Activated T-helper 1 cell treated with Interleukin-2 at 50 U/mL for 16 hours (primary cell): Measurements from ENCODE around the gene ZNF236.
"Not testable (repeated sequence)": the region's sequence is repeated elsewhere in the genome, so short reads cannot be mapped to it uniquely, and the experiment has no call there.

Experiments
- DNase-seq: peaks from one replicate; pipeline ENCODE4 v3.0.0-alpha.2; 2020; ENCODE audit warnings: low read depth

ZNF236 gene

DNA sequence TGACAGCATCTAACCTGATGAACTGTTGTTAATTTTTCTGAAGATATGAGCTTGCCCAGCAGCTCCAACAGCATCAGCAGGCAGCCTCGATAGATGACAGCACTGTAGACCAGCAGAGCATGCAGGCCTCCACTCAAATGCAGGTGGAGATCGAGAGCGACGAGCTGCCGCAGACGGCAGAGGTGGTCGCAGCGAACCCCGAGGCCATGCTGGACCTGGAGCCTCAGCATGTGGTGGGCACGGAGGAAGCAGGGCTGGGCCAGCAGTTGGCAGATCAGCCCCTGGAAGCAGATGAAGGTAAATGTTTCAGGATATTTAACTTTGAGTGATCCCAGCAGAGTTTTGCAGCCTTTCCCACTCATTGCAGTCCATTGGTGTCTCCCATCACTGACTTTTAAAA is 85.9 kb downstream of the ZNF236 start:
- no peak for DNase-seq

- no peak for DNase-seq
Observed at GRCh38 chr18:76909439-76909838, 87.1 kb downstream of the ZNF236 start.

DNA sequence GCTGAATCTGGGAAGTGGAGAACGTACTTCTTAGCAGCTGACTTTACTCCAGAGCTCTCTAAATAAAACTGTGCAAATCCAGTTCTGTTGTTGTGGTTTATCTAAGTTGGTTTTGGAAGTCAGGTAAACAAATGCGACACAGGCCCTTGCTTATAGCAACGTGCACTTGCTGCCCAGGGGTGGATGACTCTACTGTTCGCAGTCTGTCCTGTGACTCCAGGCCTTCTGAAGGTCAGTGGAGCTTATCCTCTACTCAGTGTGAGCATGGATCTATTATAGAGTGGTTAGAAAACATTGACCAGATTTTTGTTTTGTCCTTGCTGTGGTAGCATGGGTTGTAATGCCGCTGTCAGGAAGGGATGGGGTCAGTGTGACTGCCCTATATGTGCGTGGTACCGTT is 89.1 kb downstream of the ZNF236 start:
- no peak for DNase-seq

- no peak for DNase-seq
Observed at GRCh38 chr18:76913583-76913982, 91.2 kb downstream of the ZNF236 start.

DNA sequence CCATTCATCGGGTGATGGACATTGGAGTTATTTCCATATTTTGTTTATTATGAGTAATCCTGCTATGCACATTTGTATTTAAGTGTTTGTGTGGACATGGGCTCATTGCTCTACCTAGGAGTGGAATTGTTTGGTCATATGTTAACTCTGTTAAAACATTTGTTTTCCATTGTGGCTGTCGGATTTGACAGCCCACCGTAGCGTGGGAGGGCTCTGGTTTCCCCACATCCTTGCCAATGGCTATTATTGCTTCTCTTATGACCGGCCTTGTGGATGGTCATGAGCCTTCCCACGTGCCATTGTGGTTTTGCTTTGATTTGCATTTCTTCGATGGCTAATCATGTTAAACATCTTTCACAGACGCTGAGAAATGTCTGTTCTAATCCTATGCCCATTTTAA is 92.0 kb downstream of the ZNF236 start:
- no peak for DNase-seq

- DNase-seq: no peak
Observed at GRCh38 chr18:76914796-76915195, 92.4 kb downstream of the ZNF236 start.

GRCh38 chr18:76915456-76915855 is 93.1 kb downstream of the ZNF236 start:
- no peak for DNase-seq

GRCh38 chr18:76920974-76921373 is 98.6 kb downstream of the ZNF236 start:
- no peak for DNase-seq

- DNase-seq: peak; percentile 10
Observed at GRCh38 chr18:76922107-76922506, 99.8 kb downstream of the ZNF236 start.

DNA sequence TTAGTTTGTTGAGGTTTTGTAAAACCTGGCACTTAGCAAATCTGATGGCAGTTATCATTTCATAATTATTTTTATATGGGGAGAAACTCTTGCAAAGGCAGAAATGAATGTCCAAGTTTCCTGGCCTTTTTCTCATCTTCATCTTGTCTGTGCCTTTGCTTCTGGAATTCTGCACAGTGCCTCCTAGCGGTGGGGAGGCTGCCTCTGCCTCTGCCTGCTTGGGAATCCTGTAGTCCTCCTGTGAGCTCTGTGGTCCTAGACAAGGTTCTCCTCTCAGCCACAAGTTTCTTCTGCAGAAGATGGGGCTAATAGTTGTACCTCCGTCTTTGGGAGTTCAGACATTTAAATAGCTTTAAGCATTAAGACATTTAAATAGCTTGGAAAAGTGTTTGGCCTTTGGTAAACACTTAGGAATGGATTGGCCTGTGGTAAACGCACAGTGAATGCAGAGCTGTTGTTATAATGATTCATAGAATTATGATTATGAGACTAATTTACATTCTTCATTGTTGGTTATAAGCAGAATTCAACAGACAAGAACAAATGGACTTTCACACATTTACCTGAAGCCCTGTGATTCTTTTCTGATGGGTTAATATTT is 101.2 kb downstream of the ZNF236 start:
- DNase-seq: no peak

GRCh38 chr18:76925501-76925900 is 103.1 kb downstream of the ZNF236 start:
- no peak for DNase-seq

DNA sequence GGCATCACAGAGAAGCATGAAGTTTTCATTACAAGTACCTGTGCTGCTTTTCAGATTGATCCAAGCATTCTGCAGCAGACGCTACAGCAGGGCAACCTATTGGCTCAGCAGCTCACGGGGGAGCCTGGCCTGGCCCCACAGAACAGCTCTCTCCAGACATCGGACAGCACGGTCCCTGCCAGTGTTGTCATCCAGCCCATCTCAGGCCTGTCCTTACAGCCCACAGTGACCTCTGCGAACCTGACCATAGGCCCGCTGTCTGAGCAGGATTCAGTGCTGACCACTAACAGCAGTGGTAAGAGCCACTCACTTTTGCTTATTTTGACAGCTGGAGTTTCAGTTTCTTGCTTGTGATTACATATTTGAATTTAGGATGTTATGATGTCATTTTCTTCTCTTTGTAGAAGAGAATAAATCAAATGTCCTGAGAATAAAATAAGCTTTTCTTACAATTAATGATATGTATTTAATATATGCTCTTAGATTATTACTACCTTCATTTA is 104.9 kb downstream of the ZNF236 start:
- DNase-seq: no peak

DNA sequence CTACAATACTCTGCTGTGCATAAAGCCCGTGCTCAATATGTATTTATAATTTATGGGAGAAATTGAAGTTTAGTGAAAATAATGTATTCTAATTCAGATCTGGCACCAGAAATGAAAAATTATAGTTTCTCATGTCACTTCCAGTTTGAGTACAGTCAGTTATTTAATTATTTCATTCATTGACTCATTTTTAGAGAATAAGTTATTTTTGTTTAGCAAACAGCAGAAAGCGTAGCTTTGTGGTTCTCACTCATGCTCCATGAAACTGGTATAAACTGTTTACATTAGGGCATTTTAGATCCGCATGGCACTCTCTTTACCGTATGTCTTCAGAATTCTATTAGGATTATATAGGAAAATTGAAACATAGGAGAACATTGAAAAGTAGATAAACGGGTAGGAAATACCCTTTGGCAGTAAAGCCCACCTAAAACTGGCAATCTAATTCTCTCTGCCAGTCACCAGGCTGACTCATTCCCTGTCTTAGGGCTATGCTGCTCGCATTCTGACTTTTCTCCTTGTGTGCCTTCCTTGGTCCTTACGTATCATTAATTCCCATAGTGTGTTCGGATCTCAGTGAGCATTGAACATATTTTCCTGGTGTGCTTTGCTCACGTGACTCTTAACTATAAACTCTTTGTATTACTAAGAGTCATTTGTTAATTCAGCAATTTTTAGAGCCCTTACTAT is 106.0 kb downstream of the ZNF236 start:
- DNase-seq: no peak

GRCh38 chr18:76931171-76931570 is 108.8 kb downstream of the ZNF236 start:
- no peak for DNase-seq

DNA sequence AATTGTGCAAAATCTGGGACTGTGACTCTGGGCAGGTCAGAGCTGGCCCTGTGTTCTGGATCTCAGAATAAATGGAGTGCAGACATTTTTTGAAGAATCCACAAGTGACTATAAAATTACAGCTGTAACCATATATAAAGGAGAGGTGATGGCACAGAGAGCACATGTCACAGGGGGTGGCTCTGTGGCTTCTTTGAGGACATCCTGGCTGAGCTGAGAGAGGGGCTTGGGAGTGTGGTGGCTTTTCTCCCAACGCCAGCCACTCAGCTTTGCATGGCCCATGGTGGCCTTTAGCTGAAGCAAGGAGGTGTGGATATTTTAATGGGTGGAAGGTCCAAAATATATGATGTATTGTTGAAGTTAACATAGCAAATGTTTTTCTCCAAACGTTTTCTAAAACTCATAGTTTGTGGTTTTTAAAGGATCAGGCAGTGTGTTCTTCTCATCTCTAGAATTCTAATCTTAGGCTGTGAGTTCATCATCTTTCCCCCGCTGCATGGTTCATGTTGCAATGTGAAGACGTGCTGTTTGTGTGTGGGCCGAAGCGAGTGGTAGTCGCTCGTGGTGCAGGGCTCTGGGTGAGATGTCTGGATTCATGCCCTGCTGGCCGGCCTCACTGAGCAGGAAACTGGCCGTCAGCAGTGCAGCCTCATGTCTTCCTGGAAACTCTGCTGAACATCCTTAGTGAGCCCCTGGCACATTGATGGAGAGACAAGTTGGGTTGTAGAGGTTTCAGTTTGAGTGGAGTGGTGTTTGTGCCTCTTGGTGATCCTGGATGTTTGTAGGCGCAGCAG is 109.9 kb downstream of the ZNF236 start:
- DNase-seq: no peak

DNA sequence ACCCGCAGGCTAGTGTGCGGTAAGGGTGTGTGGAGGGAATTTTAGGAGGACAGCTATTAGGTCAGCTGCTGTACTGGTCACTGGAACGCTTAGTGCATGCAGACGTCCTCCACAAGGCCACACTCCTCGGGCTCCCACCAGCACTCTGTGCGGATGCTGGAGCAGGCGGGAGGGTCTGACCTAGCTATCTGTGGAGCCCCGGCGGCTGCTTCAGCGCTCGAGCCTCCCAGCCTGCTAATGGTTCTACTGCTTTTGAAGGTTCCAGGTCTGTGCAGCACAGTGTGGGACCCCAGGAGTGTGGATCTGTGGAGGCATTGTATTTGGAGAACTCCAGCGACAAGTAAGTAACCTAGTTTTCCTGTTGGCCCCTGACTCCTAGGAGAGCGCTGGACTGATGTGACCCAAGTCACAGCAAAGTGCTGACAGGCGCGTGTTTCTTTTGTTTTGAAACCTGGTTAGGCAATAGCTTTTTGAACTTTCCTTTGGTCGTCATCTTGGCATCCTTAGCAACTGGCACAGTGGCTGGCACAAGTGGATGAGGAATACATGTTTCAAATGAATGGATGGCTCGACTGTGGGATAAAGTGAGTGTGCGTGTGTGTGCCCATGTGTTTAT is 113.5 kb downstream of the ZNF236 start:
- no peak for DNase-seq

DNA sequence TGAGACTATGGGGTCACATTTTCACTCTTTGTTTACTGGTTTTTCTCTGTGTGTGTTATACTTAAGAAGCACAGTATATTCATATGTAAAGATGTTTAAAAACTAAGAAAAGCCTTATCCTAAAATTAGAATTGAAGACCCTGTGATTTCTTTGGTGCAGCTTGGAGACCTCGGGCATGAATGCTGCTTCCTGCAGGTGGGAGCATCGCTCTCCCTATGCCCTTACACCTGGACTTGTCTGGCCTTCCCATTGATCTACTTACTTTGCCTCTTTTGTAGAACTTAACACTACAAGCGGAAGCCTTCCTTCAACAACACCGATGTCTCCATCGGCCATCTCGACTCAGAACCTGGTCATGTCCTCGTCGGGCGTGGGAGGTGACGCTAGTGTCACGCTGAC is 114.5 kb downstream of the ZNF236 start:
- no peak for DNase-seq

GRCh38 chr18:76937597-76937996 is 115.2 kb downstream of the ZNF236 start:
- DNase-seq: no peak

DNA sequence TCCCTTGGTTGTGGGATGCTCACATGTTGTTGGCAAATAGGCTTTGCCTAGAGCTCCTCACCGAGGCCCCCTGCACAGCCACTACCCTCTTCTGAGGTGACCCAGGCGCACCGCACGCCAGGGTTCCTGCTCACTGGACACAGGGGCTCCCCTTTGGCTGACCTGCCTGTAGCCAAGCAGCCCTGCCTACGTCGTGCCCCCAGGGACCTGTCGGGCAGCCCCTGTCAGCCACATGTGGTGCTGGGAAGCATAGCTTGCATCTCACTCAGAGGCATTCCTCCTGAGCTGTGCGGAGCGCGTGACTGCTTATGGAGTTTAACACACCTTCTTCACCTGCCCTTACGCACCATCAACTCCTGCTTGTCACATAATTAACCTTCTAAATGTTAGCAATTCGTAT is 116.3 kb downstream of the ZNF236 start:
- no peak for DNase-seq

DNA sequence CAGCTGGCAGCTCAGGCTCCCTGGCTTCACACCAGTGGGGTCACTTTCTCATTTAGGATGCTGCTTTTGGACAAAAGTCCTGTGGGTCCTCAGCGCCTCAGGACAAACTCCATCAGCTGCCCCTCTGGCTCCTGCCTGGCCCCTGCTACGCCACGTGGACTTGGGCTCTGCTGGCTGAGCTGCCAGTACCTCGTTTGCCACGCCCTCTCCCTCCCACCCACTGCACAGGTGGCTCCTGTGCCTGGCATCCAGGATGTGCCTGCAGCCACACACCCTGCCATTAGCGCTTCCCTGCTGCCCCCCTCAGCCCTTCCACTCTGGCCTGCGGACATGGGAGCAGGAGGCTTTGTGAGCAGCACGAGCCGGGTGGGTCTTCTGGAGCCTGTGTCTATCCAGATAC is 118.9 kb downstream of the ZNF236 start:
- DNase-seq: no peak

DNA sequence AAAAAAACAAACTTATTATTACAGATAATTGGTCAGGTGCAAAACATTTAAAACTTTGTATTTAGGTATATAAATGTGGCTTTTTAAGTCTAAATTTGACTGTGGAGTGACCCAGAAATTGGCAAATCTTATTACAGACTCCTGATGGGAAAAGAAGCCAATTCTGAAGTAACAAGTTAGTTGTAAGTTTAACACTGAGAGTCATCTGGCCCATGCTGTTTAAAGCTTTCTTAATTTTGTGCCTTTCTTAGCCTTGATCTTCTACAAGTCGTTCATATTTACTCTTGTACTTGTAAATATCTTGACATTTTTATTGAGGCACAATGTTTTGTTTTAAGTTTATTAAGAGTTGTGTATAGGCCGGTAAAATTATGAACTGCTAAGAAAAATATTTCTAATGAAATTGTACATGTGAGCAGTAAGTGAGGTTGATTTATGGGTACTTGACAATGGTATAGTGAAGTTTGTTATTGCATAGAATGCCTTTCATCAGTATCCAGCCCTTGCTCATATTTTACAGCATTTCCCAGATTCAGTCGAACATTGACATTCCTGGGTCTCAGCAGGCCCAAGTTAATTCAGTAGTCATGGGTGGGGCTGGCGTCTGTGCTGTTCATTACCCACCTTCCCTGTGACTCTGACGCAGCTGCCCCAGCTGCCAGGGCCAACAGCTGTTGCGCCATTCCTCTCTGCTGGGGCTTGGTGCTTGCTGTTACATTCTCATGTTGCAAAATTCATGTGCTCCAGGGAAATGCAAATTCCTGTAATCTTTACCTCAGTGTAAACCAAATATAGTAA is 121.4 kb downstream of the ZNF236 start:
- DNase-seq: no peak

DNA sequence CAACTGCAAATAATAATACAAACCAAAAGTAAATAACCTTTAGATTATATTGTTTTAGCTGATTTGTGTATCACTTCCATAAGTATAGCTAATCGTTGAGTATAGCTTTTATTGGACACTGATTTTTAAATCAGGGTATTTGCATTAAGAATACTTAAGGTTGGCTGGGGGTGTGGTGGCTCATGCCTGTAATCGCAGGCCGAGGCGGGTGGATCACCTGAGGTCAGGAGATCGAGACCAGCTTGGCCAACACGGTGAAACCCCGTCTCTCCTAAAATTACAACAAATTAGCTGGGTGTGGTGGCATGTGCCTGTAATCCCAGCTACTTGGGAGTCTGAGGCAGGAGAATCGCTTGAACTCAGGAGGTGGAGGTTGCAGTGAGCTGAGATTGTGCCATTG is 122.0 kb downstream of the ZNF236 start:
- not testable (repeated sequence) for DNase-seq
